AG10803 (cell line): ENCODE measurements around the gene MYCN.

Experiments used
- DNase-seq: peaks from one replicate; pipeline ENCODE4 v3.0.0; 2010; ENCODE audit warnings: low read depth
- H3K4me3 ChIP-seq: 2 replicates; pipeline ENCODE4 v1.5.1; 2011; ENCODE audit warnings: mild to moderate bottlenecking, low read length, control low read depth
- CTCF ChIP-seq: conservative IDR thresholded peaks from 2 replicates; pipeline ENCODE4 v1.5.1; 2011; ENCODE audit warnings: mild to moderate bottlenecking, low read length, control low read depth, inconsistent platforms

The MYCN gene

GRCh38 chr2:15939854-15940660, at the start of gene MYCN:
TSS of gene MYCN (plus strand) at chr2:15940550. CDS start at chr2:15942065, 1,515 bp downstream.
- peak; percentile 45; the same call in 1 of the 2 replicates for TF ChIP-seq CTCF
- DNase-seq, result peak; percentile 23
- no peak within 1 kb of the TSS for H3K4me3 ChIP-seq

GRCh38 chr2:15890936-15891905, 49.1 kb upstream of the MYCN start:
- no peak for TF ChIP-seq CTCF
- H3K4me3 ChIP-seq, result no peak overlapping the region
- no peak for DNase-seq

- no peak overlapping the region for H3K4me3 ChIP-seq
- TF ChIP-seq CTCF, result no peak
- DNase-seq, result no peak
These were observed 48.0 kb upstream of the MYCN start for GRCh38 chr2:15892151-15892880.

GRCh38 chr2:15893085-15893484, 47.3 kb upstream of the MYCN start:
- no peak overlapping the region for H3K4me3 ChIP-seq
- no peak for TF ChIP-seq CTCF
- DNase-seq, result no peak

GRCh38 chr2:15893689-15894480, 46.5 kb upstream of the MYCN start:
- DNase-seq, result no peak
- TF ChIP-seq CTCF, result no peak
- no peak overlapping the region for H3K4me3 ChIP-seq

GRCh38 chr2:15894481-15895144, 45.7 kb upstream of the MYCN start:
- H3K4me3 ChIP-seq, result no peak overlapping the region
- TF ChIP-seq CTCF, result no peak
- DNase-seq, result no peak
